Nephron (organoid): ENCODE results near the gene MAP3K5.

Experiments
- H3K27ac Mint-ChIP-seq, 3 experiments: 2 replicates each; pipeline ENCODE4 v1.8.0; 2020; ENCODE audit warnings: mixed read lengths in 3 of 3, mild to moderate bottlenecking in 2 of 3, moderate library complexity in 1 of 3
- H3K27me3 Mint-ChIP-seq: 2 replicates; pipeline ENCODE4 v1.8.0; 2021; ENCODE audit warnings: low read depth, mild to moderate bottlenecking, moderate library complexity, mixed read lengths
- H3K36me3 Mint-ChIP-seq: 2 replicates; pipeline ENCODE4 v1.8.0; 2020; ENCODE audit warnings: low read depth, mixed read lengths
- H3K4me1 Mint-ChIP-seq: 2 replicates; pipeline ENCODE4 v1.8.0; 2020; ENCODE audit warnings: mixed read lengths
- H3K4me3 Mint-ChIP-seq, 3 experiments: 2 replicates each; pipeline ENCODE4 v1.8.0; 2020; ENCODE audit warnings: mild to moderate bottlenecking in 3 of 3, mixed read lengths in 3 of 3, moderate library complexity in 2 of 3
- H3K9me3 Mint-ChIP-seq: 2 replicates; pipeline ENCODE4 v1.8.0; 2020; ENCODE audit warnings: mixed read lengths
- TF ChIP-seq, protein P1 (sequence below), 3 experiments: fragments of 200-600 bp; sonication (generic); IDR thresholded peaks; one replicate each; pipeline ENCODE4 v1.5.0; 2021; ENCODE audit warnings: antibody characterized with exemption in 3 of 3; ENCODE audit not compliant: unreplicated experiment in 3 of 3

The MAP3K5 gene

DNA sequence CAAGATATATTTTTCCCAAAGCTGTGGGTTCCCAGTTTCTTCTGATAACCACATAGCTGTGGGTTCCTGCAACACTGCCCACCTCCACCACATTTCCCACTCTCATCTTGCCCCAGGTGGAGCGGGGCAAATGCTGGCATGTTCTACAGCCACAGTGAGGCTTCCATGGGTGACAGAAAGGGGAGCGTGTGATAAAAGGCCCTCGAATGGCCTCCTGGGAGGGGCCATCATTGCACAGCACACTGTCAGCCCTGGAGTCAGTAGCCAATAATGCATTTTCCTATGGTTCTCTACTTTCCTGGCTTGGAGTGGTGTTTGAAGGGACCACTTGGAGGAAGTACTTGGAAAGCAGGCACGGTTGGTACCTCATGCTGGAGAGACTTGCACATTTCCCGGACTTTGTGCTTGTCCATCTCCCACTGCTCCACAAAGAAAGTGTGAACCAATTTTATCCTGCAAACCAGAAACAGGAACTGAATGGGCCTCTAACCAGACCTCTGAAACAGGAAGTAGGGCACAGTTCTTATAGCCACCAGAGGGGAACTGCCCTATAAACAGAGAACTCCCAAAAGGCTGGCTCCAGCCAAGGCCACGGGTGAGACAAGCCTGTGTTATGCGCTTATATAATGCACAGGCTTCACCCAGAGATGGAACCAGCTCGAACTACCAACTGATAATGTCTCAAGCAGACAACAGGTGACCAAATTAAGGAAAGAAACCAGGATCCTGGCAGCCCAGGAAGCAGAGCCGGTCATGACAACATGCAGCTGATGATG is 8.6 kb downstream of the MAP3K5 start:
- Mint-ChIP-seq H3K9me3 (no peaks in the 10 kb centered on the region), H3K4me3 (no peak overlapping the region), H3K27ac (no peak overlapping the region), H3K4me1 (no peaks in the 10 kb centered on the region), H3K36me3 (no peaks in the 10 kb centered on the region), H3K27me3 (peaks cover 27% of the 10 kb centered on the region)
- TF ChIP-seq, protein P1, sequence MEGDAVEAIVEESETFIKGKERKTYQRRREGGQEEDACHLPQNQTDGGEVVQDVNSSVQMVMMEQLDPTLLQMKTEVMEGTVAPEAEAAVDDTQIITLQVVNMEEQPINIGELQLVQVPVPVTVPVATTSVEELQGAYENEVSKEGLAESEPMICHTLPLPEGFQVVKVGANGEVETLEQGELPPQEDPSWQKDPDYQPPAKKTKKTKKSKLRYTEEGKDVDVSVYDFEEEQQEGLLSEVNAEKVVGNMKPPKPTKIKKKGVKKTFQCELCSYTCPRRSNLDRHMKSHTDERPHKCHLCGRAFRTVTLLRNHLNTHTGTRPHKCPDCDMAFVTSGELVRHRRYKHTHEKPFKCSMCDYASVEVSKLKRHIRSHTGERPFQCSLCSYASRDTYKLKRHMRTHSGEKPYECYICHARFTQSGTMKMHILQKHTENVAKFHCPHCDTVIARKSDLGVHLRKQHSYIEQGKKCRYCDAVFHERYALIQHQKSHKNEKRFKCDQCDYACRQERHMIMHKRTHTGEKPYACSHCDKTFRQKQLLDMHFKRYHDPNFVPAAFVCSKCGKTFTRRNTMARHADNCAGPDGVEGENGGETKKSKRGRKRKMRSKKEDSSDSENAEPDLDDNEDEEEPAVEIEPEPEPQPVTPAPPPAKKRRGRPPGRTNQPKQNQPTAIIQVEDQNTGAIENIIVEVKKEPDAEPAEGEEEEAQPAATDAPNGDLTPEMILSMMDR (IDR thresholded peaks at IDR 0.05; ENCODE audit: unreplicated experiment in 3 of 3), result no peak

DNA sequence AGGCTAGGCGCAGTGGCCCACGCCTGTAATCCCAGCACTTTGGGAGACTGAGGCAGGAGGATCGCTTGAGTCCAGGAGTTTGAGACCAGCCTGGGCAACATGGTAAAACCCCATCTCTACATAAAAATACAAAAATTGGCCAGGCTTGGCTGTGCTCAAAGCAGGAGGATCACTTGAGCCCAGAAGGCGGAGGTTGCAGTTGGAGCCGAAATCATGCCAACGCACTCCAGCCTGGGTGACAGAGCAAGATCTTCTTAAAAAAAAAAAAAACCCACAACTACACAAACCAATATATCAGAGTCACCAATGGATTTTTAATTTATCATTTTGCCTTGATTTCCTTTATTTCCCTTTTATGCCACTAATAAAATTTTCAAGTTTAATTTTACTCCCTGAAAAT is 9.3 kb downstream of the MAP3K5 start:
- TF ChIP-seq, protein P1 (IDR thresholded peaks at IDR 0.05; ENCODE audit: unreplicated experiment in 3 of 3), result no peak
- Mint-ChIP-seq H3K4me3 (no peak overlapping the region), H3K36me3 (no peaks in the 10 kb centered on the region), H3K9me3 (no peaks in the 10 kb centered on the region), H3K27ac (no peak overlapping the region), H3K4me1 (no peaks in the 10 kb centered on the region), H3K27me3 (peaks cover 20% of the 10 kb centered on the region)

DNA sequence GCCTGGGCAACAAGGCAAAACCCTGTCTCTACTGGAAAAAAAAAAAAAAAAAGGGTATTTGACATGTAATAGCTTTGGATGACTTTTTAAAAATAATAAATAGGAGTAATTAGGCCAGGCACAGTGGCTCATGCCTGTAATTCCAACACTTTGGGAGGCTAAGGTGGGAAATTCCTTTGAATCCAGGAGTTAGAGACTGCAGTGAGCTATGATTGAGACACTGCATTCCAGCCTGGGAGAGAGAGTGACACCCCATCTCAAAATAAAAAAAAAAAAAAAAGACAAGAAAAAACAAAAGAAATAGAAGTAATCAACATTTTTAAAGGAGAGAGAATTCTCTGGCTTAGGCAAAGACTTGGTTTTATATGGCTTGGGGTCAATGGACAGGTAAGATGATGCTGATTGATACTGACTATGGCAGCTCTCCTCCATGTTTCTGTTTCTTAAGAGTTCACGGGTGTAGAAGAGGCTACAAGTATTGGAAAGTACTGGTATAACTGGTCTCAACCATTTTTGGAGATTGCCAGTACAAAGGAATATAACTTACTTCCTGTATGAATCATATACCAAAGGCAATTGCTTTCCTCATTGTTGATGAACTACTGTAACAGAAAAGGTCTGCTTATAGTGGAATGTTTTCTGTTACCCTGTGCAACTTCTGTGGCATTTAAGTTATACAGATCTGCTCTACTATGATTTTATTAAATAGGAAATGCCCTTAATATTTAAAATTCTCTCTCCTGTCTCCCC is 10.1 kb downstream of the MAP3K5 start:
- Mint-ChIP-seq H3K27ac (peak overlapping the region in 2 of 3 experiments; percentile 44 to 74), H3K36me3 (no peaks in the 10 kb centered on the region), H3K4me1 (peaks cover 4% of the 10 kb centered on the region), H3K4me3 (no peak overlapping the region), H3K27me3 (peaks cover 14% of the 10 kb centered on the region), H3K9me3 (no peaks in the 10 kb centered on the region)
- TF ChIP-seq, protein P1 (IDR thresholded peaks at IDR 0.05; ENCODE audit: unreplicated experiment in 3 of 3), result no peak

DNA sequence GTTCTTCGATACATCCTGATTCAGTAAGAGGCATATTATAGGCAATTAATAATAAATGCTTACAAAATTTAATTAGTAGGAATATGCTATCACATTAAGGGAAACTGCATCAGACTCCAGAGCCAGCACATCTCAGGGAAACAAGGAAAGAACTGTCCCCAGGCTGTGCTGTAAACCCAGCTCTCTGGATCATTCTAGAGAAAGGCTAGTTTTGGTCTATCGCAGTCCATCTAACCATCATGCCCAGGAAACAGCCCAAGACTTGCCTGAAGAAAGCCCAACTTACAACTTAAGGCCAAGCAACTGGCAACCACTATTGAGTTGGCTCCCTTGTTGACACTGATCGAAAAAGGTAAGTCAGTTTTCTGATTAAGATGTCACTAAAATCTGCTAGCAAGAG is 11.3 kb downstream of the MAP3K5 start:
- H3K36me3 Mint-ChIP-seq, result no peaks in the 10 kb centered on the region
- H3K27me3 Mint-ChIP-seq, result peaks cover 14% of the 10 kb centered on the region
- H3K9me3 Mint-ChIP-seq, result no peaks in the 10 kb centered on the region
- no peak overlapping the region for H3K4me3 Mint-ChIP-seq
- H3K4me1 Mint-ChIP-seq, result peaks cover 10% of the 10 kb centered on the region
- H3K27ac Mint-ChIP-seq, result no peak overlapping the region
- TF ChIP-seq, protein P1 (IDR thresholded peaks at IDR 0.05; ENCODE audit: unreplicated experiment in 3 of 3), result no peak

DNA sequence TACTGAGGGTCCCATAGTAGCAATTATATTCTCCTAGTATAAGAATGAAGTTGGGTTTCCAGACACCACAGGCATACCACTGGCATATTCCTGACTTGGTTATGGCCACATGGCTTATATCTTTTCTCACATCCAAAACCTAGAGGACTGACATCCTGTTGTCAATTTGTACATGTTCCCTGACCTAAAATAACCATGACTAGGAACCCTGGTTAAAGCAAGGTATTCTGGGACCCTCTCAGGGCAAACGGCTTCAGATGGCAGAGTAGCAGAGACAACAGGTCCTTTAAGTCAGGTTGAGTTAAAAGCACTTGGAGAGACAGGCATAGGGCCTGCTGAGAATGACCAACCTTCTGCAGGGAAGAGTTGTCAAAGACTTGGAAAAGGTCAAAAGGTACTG is 12.6 kb downstream of the MAP3K5 start:
- TF ChIP-seq, protein P1 (IDR thresholded peaks at IDR 0.05; ENCODE audit: unreplicated experiment in 3 of 3), result no peak
- H3K27ac Mint-ChIP-seq, result no peak overlapping the region
- no peaks in the 10 kb centered on the region for H3K36me3 Mint-ChIP-seq
- peaks cover 10% of the 10 kb centered on the region for H3K4me1 Mint-ChIP-seq
- no peaks in the 10 kb centered on the region for H3K9me3 Mint-ChIP-seq
- H3K27me3 Mint-ChIP-seq, result peaks cover 7% of the 10 kb centered on the region
- H3K4me3 Mint-ChIP-seq, result no peak overlapping the region
